Uterus (tissue), 4 donors: Measurements from ENCODE around the gene CACNA2D1. TPM values are rescaled to one million over a fixed set of nuclear protein-coding genes. Genes with fewer than 3 reads are reported as not detected.

Experiments
- DNase-seq, 2 donors: peaks; one replicate each; pipeline ENCODE4 v3.0.0-alpha.2; 2019 to 2020
- H3K27ac ChIP-seq, 2 donors: fragments of 200-600 bp; sonication (generic); 1 replicate in 1 of 2; 2 replicates in 1 of 2; pipeline ENCODE4 v1.5.1; 2016 to 2018
- H3K27me3 ChIP-seq, 2 donors: fragments of 200-600 bp; sonication (generic); one replicate each; pipeline ENCODE4 v1.5.1; 2018 to 2019; ENCODE audit warnings: control low read depth in 1 of 2
- H3K36me3 ChIP-seq, 2 donors: fragments of 200-600 bp; sonication (generic); one replicate each; pipeline ENCODE4 v1.5.1; 2019; ENCODE audit warnings: control low read depth in 1 of 2
- H3K4me1 ChIP-seq, 2 donors: fragments of 200-600 bp; sonication (generic); one replicate each; pipeline ENCODE4 v1.5.1; 2018 to 2019; ENCODE audit warnings: control low read depth in 1 of 2
- H3K4me3 ChIP-seq, 2 donors: fragments of 200-600 bp; sonication (generic); 1 replicate in 1 of 2; 2 replicates in 1 of 2; pipeline ENCODE4 v1.5.1; 2018 to 2019; ENCODE audit warnings: mild to moderate bottlenecking in 1 of 2
- H3K9me3 ChIP-seq, 2 donors: fragments of 200-600 bp; sonication (generic); one replicate each; pipeline ENCODE4 v1.5.1; 2019; ENCODE audit warnings: control low read depth in 1 of 2
- POLR2A ChIP-seq, 2 donors: fragments of 450-650 bp; IDR thresholded peaks; one replicate each; pipeline ENCODE4 v1.6.1; 2016; ENCODE audit warnings: antibody characterized with exemption in 2 of 2, mild to moderate bottlenecking in 1 of 2, moderate library complexity in 1 of 2
- intact Hi-C: fragments of 100-400 bp; cut with DNase I; formaldehyde crosslinking; loops from one replicate; pipeline ENCODE4 v1.15.1; 2023; ENCODE audit warnings: low total_unique reads
- total RNA-seq, 4 donors: library from RNA; depleted of rRNA in 3 of 4; stranded (reverse); fragments of >200 nt in 3 of 4; gene quantifications; one replicate each; pipeline versions ENCODE4 v1.1.0 to v1.2.4, GENCODE V29; 2014 to 2023
- TF ChIP-seq, protein P1 (sequence below), 4 experiments: fragments of 200-600 bp in 2 of 4; fragments of 450-650 bp in 2 of 4; sonication (generic) in 2 of 4; IDR thresholded peaks; one replicate each; pipeline ENCODE4 v1.5.1; 2016 to 2019; ENCODE audit warnings: antibody characterized with exemption in 4 of 4, mild to moderate bottlenecking in 2 of 4, moderate library complexity in 1 of 4
- donor health status: DM: yes; HTN: yes; CAD: no.

The CACNA2D1 gene
- total RNA-seq, 4 donors from 2014 or later: 30.1 to 54.1 (median 43.6) TPM

DNA sequence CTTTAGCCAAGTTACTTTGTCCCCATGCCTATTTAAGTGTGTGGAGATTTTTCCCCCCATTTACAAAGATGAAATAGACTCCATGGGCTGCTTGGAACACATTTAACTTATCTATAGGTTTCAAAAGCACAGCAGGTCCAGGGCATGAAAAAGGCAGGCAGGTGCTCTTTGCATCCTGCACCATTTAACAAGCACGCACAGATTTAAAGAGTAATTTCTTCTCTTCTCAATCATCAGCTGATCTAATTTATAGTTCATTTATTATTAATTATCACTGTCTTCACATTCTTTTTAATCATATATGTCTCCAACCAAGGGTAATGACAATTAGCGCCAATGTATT lies 156.8 kb downstream of the CACNA2D1 start:
- no peaks in the 10 kb centered on the region for H3K4me1 ChIP-seq
- TF ChIP-seq, protein P1, sequence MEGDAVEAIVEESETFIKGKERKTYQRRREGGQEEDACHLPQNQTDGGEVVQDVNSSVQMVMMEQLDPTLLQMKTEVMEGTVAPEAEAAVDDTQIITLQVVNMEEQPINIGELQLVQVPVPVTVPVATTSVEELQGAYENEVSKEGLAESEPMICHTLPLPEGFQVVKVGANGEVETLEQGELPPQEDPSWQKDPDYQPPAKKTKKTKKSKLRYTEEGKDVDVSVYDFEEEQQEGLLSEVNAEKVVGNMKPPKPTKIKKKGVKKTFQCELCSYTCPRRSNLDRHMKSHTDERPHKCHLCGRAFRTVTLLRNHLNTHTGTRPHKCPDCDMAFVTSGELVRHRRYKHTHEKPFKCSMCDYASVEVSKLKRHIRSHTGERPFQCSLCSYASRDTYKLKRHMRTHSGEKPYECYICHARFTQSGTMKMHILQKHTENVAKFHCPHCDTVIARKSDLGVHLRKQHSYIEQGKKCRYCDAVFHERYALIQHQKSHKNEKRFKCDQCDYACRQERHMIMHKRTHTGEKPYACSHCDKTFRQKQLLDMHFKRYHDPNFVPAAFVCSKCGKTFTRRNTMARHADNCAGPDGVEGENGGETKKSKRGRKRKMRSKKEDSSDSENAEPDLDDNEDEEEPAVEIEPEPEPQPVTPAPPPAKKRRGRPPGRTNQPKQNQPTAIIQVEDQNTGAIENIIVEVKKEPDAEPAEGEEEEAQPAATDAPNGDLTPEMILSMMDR (IDR thresholded peaks at IDR 0.05): no peak
- no peak for TF ChIP-seq POLR2A (IDR thresholded peaks at IDR 0.05)
- H3K27me3 ChIP-seq: no peaks in the 10 kb centered on the region

GRCh38 chr7:82286096-82286797 lies 157.3 kb downstream of the CACNA2D1 start:
- intact Hi-C loops: no loop called here
- no peaks in the 10 kb centered on the region for H3K36me3 ChIP-seq
- no peak overlapping the region for H3K27ac ChIP-seq
- H3K9me3 ChIP-seq: no peaks in the 10 kb centered on the region
- H3K4me3 ChIP-seq: no peak overlapping the region
- H3K27me3 ChIP-seq: no peaks in the 10 kb centered on the region
- TF ChIP-seq, protein P1 (IDR thresholded peaks at IDR 0.05): no peak
- no peak for TF ChIP-seq POLR2A (IDR thresholded peaks at IDR 0.05)
- DNase-seq: no peak
- H3K4me1 ChIP-seq: no peaks in the 10 kb centered on the region

More for the DNA sequence above, 156.8 kb downstream of the CACNA2D1 start:
- intact Hi-C loops: no loop called here
- no peaks in the 10 kb centered on the region for H3K9me3 ChIP-seq
- no peaks in the 10 kb centered on the region for H3K36me3 ChIP-seq
- DNase-seq: no peak
- no peak overlapping the region for H3K4me3 ChIP-seq
- H3K27ac ChIP-seq: no peak overlapping the region

DNA sequence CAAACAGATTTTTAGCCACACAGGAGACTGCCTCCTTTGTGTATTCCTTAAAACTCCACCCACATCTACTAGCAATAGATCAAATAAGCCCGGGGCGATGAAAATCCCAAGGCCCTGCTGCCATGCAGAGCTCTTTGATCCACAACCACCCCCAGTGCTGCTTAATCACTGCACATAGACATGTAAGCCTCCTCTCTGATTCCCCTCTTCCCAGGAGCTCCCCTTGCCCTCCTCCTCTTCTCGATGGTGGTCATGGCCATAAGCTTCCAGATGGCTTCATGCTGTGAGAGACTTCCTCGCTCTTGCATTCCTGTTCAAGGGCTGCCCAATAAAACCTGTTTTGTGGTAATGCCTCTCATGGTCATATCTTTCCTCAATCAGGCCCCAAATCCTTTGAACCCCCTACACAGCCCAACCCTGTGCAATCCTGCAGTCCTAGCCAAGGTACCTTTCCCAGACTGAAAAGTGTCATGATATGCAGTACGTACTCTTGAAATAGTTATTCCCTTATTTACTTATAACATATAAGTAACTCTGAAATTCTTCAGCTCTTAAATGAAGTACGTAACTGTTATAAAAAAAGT lies 158.5 kb downstream of the CACNA2D1 start:
- Histone ChIP-seq H3K9me3 (no peaks in the 10 kb centered on the region), H3K27ac (no peak overlapping the region), H3K4me3 (no peak overlapping the region), H3K4me1 (no peaks in the 10 kb centered on the region), H3K27me3 (no peaks in the 10 kb centered on the region), H3K36me3 (no peaks in the 10 kb centered on the region)
- no peak for DNase-seq
- intact Hi-C loops: no loop called here
- TF ChIP-seq POLR2A (IDR thresholded peaks at IDR 0.05): no peak
- TF ChIP-seq, protein P1 (IDR thresholded peaks at IDR 0.05): no peak

- intact Hi-C loops: no loop called here
- H3K27ac ChIP-seq: no peak overlapping the region
- no peak for TF ChIP-seq POLR2A (IDR thresholded peaks at IDR 0.05)
Measured at GRCh38 chr7:82275342-82275741, 168.2 kb downstream of the CACNA2D1 start.

DNA sequence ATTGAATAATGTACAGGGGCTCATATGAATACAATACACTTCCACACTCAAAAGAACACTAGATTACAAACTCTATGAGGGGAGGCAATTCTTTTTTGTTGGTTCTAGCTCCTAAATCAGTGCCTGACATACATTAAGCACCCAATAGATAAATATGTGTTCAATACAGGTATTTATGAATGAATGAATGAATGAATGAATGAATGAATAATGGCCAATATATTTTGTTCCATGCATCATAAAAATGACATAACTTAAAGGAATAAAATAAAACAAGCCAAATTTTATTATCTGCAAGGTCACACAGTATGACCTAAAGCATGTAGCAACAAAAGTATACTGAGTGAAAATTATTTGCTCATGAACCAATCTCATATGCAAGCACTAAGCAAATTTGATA lies 168.9 kb downstream of the CACNA2D1 start:
- Histone ChIP-seq H3K9me3 (no peaks in the 10 kb centered on the region), H3K27ac (no peak overlapping the region), H3K36me3 (no peaks in the 10 kb centered on the region), H3K4me1 (no peaks in the 10 kb centered on the region), H3K27me3 (no peaks in the 10 kb centered on the region), H3K4me3 (no peak overlapping the region)
- DNase-seq: no peak
- intact Hi-C loops: no loop called here
- TF ChIP-seq POLR2A (IDR thresholded peaks at IDR 0.05): no peak
- TF ChIP-seq, protein P1 (IDR thresholded peaks at IDR 0.05): no peak

More at GRCh38 chr7:82275342-82275741, 168.2 kb downstream of the CACNA2D1 start:
- H3K36me3 ChIP-seq: no peaks in the 10 kb centered on the region
- no peaks in the 10 kb centered on the region for H3K4me1 ChIP-seq
- H3K9me3 ChIP-seq: no peaks in the 10 kb centered on the region
- DNase-seq: no peak
- no peak overlapping the region for H3K4me3 ChIP-seq
- H3K27me3 ChIP-seq: no peaks in the 10 kb centered on the region
